ENCODE results near the gene ZC3HAV1L.

- no peak for TF ChIP-seq CTCF (IDR thresholded peaks at IDR 0.05; ENCODE audit: low read length)
- TF ChIP-seq EZH2 (IDR thresholded peaks at IDR 0.05; ENCODE audit: borderline replicate concordance, low read length): no peak
Measured at GRCh38 chr7:139029353-139029752, 6.5 kb downstream of the ZC3HAV1L start.

Measured in OCI-LY1 (cell line).